ENCODE results near the gene SYNPO2.
"Not testable (repeated sequence)": the region's sequence is repeated elsewhere in the genome, so short reads cannot be mapped to it uniquely, and the experiment has no call there.

Gene SYNPO2

DNA sequence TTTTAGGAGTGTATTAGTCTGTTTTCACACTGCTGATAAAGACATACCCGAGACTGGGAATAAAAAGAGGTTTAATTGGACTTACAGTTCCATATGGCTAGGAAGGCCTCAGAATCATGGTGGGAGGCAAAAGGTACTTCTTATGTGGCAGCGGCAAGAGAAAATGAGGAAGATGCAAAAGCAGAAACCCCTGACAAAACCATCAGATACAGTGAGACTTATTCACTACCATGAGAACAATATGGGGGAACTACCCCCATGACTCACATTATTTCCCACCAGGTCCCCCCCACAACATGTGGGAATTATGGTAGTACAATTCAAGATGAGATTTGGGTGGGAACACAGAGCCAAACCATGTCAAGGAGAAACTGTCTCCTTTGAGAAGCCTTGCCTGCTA is 121.6 kb downstream of the SYNPO2 start:
- DNase-seq: not testable (repeated sequence)

DNA sequence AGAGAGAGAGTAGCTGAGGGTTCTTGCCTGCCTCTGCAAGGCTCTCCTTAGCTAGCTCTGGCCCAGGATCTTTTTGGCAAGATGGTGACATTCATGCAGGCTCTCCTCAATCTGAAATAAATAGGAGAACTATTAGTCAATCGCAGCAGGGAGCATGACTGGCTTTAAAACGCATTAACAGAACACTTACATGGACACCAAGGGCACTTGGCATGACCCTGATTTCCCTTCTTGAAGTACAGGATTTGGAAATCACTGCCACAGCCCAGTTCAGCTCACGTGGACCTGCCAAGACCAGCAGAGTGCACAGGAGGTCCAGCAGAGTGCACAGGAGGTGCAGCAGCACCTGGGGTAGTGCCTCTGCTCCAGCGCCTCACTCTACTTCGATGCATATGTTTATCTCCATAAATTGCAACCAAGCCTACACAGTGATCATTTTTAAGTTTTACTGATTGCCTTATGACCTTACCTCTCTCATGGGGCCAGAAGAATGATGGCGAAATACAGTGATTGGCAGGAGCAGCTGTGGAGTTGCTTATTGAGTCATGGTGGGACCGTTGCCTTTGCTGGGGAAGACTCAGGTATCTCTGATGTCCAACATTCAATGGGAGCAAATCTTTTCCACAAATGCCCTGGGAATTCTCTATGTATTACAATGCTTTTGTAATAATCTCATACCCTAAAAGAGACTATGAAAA is 122.4 kb downstream of the SYNPO2 start:
- DNase-seq: no peak

DNA sequence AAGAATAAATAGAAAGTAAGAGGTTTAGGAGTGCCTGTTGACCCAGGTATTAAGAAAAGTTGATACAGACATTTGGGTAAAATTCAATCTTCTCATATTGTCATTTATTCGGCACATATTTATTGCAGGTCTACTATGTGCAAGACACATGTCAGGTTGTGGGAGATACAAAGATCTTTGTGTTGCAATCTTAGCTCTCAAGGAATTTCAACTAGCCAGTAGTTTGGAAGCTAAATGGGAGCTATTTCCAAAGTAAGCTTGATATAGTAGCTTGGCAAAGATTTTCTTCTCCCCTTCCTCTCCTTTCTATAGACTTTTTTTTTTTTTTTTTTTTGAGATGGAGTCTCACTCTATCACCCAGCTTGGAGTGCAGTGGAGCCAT is 122.9 kb downstream of the SYNPO2 start:
- no peak for DNase-seq

DNA sequence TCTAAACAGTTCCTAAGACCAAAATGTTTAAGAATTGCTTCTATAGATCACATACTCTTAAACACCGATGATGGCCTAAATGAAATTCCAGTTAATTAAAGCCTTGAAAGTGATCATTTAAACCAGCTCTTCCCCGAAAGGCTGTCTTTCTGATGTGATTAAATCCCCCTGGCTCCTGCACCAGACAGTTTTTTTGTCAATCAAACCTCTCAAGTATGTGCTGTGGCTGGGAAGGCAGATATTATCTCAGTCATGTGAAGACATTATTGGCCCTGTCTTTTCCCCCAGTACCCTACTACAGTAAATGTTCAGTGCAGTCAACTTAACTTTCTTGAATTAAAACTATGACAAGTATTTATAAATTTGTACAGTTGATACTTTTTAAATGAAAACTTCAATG is 126.0 kb downstream of the SYNPO2 start:
- no peak for DNase-seq

DNA sequence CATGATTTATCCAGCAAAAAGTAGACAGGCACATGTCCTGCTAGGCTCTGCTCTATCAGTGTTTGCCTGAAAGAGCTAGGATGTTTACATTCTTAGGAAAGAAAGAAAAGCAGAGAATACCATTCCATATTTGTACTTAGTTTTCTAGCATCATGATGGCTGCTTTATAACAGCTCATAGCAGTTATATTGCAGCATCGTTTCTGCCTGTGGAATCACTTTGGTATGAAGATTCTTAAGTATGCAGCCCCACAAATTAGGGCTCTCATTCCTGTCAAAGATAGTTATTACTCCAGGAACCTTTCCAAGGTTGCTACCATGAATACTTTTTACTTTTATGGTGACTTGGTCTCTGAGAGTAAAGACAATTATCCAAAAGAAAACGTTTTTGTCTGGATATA is 128.0 kb downstream of the SYNPO2 start:
- no peak for DNase-seq

DNA sequence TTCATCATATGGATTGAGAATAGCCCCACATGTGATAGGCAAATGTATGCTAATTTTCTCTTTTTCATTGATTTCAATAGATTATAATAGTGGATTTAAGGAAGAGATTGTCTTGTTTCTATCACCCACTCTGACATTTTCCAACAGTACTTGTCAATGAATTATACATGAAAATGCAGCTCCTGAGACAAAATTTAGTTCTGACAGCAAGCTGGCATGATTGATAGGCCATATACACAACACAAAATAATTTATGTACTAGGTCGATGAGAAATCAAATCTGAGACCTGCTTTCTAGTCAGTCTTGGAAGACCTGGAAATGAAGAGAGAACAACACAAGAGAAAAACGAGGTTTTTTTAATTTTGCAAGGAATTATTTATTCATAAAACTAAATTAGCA is 129.0 kb downstream of the SYNPO2 start:
- DNase-seq: no peak

DNA sequence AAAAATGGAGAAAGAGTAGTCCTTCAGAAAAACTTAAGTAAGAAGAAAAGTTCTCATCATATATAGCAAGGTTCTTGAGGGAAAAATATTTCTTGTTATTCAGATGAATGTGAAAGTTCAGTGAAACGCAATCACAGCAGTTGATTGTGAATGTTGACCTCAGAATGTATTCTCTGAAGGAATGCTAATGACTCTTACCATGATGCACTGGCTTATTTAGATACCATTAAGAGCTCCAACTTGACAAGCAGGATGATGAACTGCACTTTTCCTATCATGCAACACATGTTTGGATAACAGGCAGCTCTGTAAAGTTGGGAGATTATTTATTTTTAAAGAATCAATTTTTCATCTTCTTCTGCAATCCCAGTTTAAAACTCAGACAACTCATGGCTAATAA is 131.5 kb downstream of the SYNPO2 start:
- DNase-seq: no peak

DNA sequence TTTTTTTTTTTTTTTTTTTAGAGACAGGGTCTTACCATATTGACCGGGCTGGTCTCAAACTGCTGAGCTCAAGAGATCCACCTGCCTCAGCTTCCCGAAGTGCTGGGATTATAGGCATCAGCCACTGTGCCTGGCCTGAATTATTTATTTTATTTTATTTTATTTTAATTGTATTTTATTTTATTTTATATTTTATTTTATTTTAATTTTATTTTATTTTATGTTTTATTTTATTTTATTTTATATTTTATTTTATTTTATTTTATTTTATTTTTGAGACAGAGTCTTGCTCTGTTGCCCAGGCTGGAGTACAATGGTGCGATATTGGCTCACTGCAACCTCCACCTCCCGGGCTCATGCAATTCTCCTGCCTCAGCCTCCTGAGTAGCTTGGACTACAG is 133.9 kb downstream of the SYNPO2 start:
- not testable (repeated sequence) for DNase-seq

DNA sequence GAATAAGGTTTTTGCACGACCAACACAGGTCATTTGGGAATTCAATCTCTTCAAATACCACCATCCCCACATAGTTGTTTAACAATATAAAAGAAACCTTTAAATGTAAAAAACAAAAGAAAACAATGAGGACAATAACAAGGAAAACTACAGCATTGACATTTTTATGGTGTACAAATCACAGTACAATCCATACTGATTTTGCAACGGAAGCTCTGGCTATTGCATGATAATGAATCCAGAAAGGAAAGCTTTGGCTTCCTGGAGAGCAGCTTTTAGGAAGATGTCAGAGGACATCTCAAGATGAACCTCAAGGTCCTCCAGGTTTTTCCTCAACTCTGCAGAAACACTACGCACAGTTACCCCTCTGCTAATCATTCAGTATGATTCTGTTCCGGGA is 135.4 kb downstream of the SYNPO2 start:
- no peak for DNase-seq

DNA sequence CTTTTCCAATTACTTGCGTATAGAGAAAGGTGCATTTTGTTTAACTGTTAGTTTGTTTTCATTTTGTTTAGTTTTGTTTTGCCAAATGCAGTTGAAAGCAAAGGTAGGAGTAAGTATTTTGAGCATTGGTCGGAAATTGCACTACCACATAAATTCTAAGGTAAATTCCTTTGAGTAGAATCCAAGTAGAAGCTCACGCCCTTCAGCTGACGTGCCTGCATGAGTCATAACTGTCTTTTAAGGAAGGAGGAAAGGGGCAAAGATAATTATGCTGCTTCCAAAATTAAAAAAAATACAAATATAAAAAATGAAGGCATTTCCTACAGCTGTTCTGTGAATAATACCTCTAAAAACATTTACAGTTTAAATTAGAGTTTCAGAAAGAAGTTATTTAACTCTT is 136.8 kb downstream of the SYNPO2 start:
- no peak for DNase-seq

DNA sequence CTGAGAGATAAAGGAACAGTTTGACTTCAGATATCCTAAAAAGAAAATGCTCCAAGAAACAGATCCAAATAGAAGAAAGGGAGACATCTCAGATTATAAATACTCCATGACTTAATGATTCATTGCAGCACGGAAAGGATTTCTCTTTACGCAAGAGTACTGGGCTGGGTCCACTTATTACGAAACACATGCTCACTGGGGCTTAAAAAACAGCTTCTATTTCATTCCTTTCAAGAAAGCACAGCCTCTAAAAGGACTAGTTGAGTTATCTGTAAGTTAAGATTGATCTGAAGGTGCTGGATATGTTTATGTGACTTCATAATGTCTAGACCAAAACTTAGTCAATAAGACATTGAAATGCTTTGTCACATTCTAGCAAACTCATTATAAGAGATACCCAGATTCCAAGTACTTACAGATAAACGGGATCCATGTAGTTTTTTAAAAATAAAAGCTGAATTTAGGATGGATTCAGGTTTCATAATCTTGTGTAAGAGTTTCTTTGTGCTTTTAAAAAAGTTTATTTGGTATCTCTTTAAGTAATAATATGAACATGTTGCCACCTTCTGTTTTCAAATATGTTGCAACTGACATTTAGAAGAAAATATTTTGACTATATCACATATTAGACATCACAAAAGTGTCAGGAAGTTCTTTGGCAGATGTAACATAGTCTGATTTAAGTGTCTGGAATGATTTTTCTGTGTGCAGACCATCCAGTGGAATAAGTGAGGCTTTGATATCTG is 137.4 kb downstream of the SYNPO2 start:
- no peak for DNase-seq

DNA sequence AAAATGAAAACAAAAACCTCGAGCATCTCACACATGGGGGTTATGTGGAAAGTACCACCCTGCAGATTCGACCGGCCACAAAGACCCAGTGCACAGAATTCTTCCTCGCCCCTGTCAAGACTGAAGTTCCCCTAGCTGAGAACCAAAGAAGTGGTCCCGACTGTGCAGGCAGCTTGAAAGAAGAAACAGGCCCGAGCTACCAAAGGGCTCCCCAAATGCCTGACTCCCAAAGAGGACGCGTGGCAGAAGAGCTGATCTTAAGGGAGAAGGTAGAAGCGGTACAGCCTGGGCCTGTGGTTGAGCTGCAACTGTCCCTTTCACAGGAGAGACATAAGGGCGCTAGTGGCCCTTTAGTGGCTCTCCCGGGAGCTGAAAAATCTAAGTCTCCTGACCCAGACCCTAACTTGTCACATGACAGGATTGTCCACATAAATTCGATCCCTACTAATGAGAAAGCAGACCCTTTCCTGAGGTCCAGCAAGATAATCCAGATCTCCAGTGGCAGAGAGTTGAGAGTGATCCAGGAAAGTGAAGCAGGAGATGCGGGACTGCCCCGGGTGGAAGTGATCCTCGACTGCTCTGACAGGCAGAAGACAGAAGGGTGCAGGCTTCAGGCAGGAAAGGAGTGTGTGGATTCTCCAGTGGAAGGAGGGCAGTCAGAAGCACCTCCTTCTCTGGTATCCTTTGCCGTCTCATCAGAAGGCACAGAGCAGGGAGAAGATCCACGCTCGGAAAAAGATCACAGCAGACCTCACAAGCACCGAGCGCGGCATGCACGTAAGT is 138.2 kb downstream of the SYNPO2 start:
- DNase-seq: no peak

DNA sequence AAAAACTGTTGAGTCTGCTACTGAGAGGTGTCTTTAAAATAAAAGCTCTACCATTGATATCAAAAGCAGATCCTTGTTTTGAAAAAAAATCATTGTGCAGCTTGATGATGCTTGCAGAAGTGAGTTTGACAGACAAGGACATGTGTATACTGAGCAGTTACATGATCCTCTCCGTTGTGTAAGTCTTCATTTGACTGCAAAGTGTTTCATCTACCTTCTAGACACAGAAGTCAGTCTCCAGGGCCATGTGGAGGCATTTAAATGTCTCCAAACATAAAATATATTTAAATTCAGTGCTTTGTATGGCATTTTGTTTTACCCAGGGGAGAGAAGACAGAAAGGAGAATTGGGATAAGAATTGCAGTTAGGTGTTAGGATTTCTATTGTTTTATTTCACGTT is 139.2 kb downstream of the SYNPO2 start:
- DNase-seq: no peak

DNA sequence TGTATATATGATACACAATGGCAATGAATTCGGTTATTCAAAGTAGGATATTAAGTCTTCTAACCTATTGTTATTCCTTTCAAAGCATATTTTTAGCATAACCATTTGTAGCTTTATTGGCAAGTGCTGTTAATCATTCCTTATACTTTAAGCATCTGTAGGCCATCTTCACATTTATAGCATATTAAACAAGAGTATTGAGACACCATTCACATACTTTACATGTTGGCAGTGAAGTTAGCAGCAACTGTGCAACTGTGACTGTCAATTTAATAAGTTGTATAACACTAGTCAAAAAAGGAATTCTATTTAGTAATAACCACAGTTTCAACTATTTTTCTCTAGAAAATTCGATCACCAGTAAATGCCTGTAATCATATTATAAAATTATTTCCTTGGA is 139.6 kb downstream of the SYNPO2 start:
- DNase-seq: no peak

DNA sequence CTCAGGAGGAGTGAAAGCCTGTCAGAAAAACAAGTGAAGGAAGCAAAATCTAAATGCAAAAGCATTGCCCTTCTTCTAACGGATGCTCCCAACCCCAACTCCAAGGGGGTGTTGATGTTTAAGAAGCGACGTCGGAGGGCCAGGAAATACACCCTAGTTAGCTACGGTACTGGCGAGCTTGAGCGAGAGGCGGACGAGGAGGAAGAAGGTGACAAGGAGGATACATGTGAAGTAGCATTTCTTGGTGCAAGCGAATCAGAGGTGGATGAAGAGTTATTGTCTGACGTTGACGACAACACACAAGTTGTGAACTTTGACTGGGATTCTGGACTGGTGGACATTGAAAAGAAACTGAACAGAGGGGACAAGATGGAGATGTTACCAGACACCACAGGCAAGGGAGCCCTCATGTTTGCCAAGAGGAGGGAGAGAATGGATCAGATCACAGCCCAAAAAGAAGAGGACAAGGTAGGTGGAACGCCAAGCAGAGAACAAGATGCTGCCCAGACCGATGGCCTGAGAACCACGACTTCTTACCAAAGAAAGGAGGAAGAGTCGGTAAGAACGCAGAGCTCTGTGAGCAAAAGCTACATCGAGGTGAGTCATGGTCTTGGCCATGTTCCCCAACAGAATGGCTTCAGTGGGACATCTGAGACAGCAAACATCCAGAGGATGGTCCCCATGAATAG is 141.3 kb downstream of the SYNPO2 start:
- no peak for DNase-seq

DNA sequence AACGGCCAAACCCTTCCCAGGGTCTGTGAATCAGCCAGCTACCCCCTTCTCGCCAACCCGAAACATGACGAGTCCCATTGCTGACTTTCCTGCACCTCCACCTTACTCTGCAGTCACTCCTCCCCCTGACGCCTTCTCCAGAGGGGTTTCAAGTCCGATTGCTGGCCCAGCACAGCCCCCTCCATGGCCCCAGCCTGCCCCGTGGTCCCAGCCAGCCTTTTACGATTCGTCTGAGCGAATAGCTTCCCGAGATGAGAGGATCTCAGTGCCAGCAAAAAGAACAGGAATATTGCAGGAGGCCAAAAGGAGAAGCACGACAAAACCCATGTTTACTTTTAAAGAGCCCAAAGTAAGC is 141.9 kb downstream of the SYNPO2 start:
- DNase-seq: no peak

DNA sequence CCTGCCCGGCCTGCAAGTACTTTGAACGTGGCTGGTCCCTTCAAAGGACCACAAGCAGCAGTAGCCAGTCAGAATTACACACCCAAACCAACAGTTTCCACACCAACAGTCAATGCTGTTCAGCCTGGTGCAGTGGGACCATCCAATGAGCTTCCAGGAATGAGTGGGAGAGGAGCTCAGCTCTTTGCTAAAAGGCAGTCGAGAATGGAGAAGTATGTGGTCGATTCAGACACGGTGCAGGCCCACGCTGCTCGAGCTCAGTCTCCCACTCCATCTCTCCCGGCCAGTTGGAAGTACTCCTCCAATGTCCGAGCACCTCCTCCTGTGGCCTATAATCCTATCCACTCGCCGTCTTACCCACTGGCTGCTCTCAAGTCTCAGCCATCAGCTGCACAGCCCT is 142.6 kb downstream of the SYNPO2 start:
- DNase-seq: no peak

DNA sequence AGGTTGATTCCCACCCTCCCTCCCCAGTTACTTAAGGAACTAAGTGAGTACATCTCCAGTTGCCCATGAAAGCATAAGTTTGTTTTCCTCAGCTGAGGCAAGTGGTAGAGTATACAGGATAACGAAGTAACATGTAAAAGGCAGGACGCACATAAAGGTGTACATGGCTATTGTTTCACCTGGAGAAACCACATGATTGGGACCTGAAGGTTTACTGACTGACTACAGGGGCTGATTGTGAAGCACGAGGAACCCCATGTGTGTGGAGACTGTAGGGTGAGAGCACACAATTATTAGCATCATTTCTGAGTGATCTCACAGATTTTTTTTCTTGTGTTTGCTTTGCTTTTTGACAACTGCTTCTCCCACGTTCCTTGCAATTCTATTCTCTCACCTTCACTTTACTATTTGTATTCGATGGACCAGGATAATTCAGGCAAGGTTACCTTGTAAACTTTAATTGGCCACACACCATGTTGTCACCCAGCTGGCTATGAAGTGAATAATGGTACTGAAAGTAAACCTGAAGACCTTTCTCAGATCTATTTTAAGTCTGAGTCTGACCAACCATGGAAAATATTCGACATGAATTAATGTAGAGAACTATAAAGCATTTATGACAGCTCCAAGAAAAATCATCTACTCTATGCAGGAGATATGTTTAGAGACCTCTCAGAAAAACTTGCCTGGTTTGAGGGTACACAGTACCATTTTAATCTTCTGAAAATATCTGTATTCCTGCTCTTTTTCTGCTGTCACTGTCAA is 144.4 kb downstream of the SYNPO2 start:
- DNase-seq: no peak

DNA sequence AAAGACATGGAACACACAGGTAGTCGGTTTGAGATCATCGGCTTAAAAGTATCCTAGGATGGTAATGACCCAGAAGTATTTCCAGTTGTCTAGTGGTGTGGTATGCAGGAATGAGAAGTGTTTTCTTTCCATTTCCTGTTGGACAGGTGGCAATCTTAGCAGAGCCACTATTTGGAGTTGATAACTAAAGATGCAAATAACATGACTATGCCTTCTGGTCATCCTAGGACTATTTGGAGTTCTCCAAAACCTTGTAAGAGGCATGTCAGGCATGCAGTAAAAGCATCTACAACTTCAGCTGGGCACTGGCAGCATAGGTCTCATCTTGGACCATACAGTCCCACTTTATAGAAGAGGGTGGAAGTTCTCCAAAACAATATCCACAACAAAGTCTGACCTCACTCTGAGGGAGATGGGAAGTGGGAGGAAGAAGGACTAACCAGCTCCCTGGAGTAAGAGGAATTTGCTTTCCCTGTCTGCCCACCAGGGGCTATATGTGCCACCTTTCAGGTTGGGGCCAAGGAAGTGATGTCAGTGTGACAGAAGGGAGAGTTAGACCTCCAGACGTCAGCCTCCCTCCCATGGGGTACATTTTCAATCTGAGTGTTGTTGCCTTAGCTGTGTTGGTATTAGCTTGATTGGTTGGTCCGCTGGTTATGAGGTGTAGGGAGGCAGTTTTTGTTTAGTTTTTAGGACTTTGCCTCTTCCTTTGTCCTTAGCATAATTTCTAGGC is 145.8 kb downstream of the SYNPO2 start:
- no peak for DNase-seq

DNA sequence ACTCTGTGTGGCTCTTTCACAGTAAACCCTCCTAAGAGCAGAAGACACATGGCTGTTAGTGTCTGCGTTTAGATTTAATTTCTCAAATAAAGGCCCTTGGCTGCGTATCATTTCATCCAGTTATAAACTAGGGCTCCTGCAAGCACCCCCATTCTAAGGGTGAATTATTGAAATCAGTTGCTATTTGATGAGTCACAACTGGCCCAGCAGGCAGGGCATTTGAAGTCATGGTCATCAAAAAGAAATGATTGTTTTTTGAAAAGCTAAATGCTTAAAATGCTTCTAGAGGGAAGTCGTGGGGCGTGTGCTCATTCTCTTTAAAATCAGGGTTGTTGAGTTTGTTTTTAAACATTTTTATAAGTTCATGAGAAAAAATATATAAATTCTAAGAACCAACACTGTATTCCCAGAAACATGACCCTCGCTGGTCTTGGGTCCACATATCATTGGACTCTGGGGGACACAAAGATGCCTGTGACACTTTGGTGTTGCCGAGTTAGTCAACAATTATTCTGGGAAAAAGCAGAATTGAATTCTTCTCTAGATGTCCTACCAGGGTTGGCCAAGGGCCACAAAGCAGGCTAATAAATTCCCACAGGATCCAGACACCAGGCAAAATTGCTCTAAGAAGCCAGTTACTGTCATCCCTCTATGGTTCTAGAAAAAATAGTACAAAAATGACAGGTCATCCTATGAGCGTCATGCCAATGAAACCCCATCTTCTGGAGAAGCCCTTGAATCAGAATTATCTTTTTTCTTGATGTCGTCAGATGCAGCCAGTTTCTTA is 147.5 kb downstream of the SYNPO2 start:
- DNase-seq: no peak

DNA sequence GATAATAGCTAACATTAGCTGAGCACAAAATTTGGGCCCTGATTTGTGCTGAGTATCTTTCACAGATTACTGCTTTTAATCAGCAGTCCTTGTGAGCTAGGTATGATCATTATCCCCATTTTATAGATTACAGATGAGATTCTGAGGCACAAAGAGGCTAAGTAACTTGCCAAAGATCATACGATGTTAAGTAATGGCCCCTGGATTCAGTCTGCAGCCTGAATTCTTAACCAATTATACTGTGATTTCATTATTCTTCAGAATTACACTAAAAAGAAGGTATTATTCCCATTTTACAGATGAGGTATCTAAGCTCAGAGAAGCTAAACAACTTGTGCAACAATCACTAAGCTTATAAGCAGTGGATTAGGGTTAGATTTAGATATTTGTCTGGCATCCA is 149.1 kb downstream of the SYNPO2 start:
- no peak for DNase-seq
